IMR-90 (cell line): ENCODE results near the gene PRR19. TPM values are rescaled to one million over a fixed set of nuclear protein-coding genes. Genes with fewer than 3 reads are reported as not detected.

Source experiments
- ATAC-seq: fragments of 200-7000 bp; cut with Tn5 transposase; 2 replicates; pipeline ENCODE4 v1.9.1; 2020; ENCODE audit warnings: low read depth, mild to moderate bottlenecking, moderate library complexity
- BruUV-seq: library from RNA; stranded (reverse); fragments of 400-500 nt; replicated peaks from 2 replicates; lab custom pipeline; 2021; lab: Mats Ljungman, UMichigan
- CTCF ChIA-PET: fragments of 300-600 bp; formaldehyde crosslinking; extraction: SDS; loops from one replicate; lab custom pipeline; 2021; ENCODE audit warnings: antibody characterized with exemption; lab: Yijun Ruan, JAX
- POLR2A ChIA-PET: fragments of 300-600 bp; sonication (Branson Sonifier 250); formaldehyde crosslinking; loops from one replicate; lab custom pipeline; 2022; ENCODE audit warnings: antibody characterized with exemption; ENCODE audit not compliant: unreplicated experiment; lab: Charles Lee
- DNase-seq: peaks from one replicate; pipeline ENCODE4 v3.0.0; 2013
- H2AFZ ChIP-seq: replicated peaks from 2 replicates; pipeline ENCODE3; 2013; ENCODE audit warnings: low read length, mild to moderate bottlenecking; ENCODE audit not compliant: poor library complexity
- H2AK5ac ChIP-seq: 2 replicates; pipeline ENCODE4 v1.6.1; 2013; ENCODE audit warnings: low read depth, low read length, inconsistent platforms
- H2AK9ac ChIP-seq: replicated peaks from 2 replicates; pipeline ENCODE3; 2013; ENCODE audit warnings: mild to moderate bottlenecking, low read depth, low read length, moderate library complexity; ENCODE audit not compliant: poor library complexity
- H2BK120ac ChIP-seq: 2 replicates; pipeline ENCODE4 v1.6.1; 2013; ENCODE audit warnings: low read depth, low read length, inconsistent platforms
- H2BK15ac ChIP-seq: 3 replicates; pipeline ENCODE4 v1.6.1; 2013; ENCODE audit warnings: low read depth, low read length, inconsistent platforms
- H2BK20ac ChIP-seq: 2 replicates; pipeline ENCODE4 v1.6.1; 2013; ENCODE audit warnings: low read depth, mild to moderate bottlenecking, inconsistent platforms, low read length, moderate library complexity
- H2BK5ac ChIP-seq: 2 replicates; pipeline ENCODE4 v1.6.1; 2013; ENCODE audit warnings: mild to moderate bottlenecking, low read depth, low read length, inconsistent platforms; ENCODE audit not compliant: poor library complexity, severe bottlenecking
- H3K14ac ChIP-seq: replicated peaks from 2 replicates; pipeline ENCODE4 v1.6.1; 2013; ENCODE audit warnings: low read depth, low read length, inconsistent platforms
- H3K18ac ChIP-seq: 2 replicates; pipeline ENCODE4 v1.6.1; 2013; ENCODE audit warnings: low read depth, low read length, control low read depth
- H3K23ac ChIP-seq: 2 replicates; pipeline ENCODE4 v1.6.1; 2013; ENCODE audit warnings: low read depth, low read length, inconsistent platforms
- H3K27ac ChIP-seq: 2 replicates; pipeline ENCODE4 v1.5.1; 2013; ENCODE audit warnings: mild to moderate bottlenecking, control low read depth, low read length; ENCODE audit not compliant: insufficient read depth
- H3K27me3 ChIP-seq: 2 replicates; pipeline ENCODE4 v1.6.1; 2013; ENCODE audit warnings: low read length; ENCODE audit not compliant: control insufficient read depth, insufficient read depth
- H3K36me3 ChIP-seq: 2 replicates; pipeline ENCODE4 v1.6.1; 2013; ENCODE audit warnings: low read length, mixed read lengths; ENCODE audit not compliant: control insufficient read depth, insufficient read depth
- H3K4ac ChIP-seq: 2 replicates; pipeline ENCODE4 v1.6.1; 2013; ENCODE audit warnings: low read depth, low read length, inconsistent platforms
- H3K4me1 ChIP-seq: 2 replicates; pipeline ENCODE4 v1.6.1; 2013; ENCODE audit warnings: low read length, mixed read lengths; ENCODE audit not compliant: control insufficient read depth, insufficient read depth
- H3K4me2 ChIP-seq: 2 replicates; pipeline ENCODE4 v1.6.1; 2013; ENCODE audit warnings: low read depth, mild to moderate bottlenecking, control low read depth, low read length, moderate library complexity
- H3K4me3 ChIP-seq: 2 replicates; pipeline ENCODE4 v1.5.1; 2013; ENCODE audit warnings: low read depth, mild to moderate bottlenecking, control low read depth, low read length, moderate library complexity; ENCODE audit not compliant: insufficient read depth
- H3K56ac ChIP-seq: 2 replicates; pipeline ENCODE4 v1.6.1; 2013; ENCODE audit warnings: low read length, inconsistent platforms; ENCODE audit not compliant: insufficient read depth; ENCODE audit errors: extremely low read depth
- H3K79me1 ChIP-seq, 2 experiments: 2 replicates each; pipeline ENCODE4 v1.6.1; 2013; ENCODE audit warnings: low read length in 2 of 2, inconsistent platforms in 1 of 2, low read depth in 1 of 2
- H3K9ac ChIP-seq: 2 replicates; pipeline ENCODE4 v1.6.1; 2013; ENCODE audit warnings: low read depth, low read length, control low read depth
- H3K9me1 ChIP-seq: 2 replicates; pipeline ENCODE4 v1.6.1; 2013; ENCODE audit warnings: low read length, inconsistent platforms; ENCODE audit not compliant: insufficient read depth
- H3K9me3 ChIP-seq: 2 replicates; pipeline ENCODE4 v1.6.1; 2013; ENCODE audit warnings: low read length; ENCODE audit not compliant: control insufficient read depth, insufficient read depth
- H4K20me1 ChIP-seq: 2 replicates; pipeline ENCODE4 v1.6.1; 2013; ENCODE audit warnings: low read length, inconsistent platforms; ENCODE audit not compliant: insufficient read depth
- H4K5ac ChIP-seq: 2 replicates; pipeline ENCODE4 v1.6.1; 2013; ENCODE audit warnings: mild to moderate bottlenecking, low read depth, low read length, control low read depth
- H4K8ac ChIP-seq, 2 experiments: 2 replicates each; pipeline ENCODE4 v1.6.1; 2013; ENCODE audit warnings: low read depth in 2 of 2, low read length in 2 of 2, control low read depth in 1 of 2, inconsistent platforms in 1 of 2
- H4K91ac ChIP-seq: 2 replicates; pipeline ENCODE4 v1.6.1; 2013; ENCODE audit warnings: low read depth, low read length, inconsistent platforms; ENCODE audit not compliant: insufficient read depth
- BHLHE40 ChIP-seq: fragments of 150-350 bp; IDR thresholded peaks from 2 replicates; pipeline ENCODE4 v1.6.1; 2016; ENCODE audit warnings: mild to moderate bottlenecking, low read depth, low read length
- CEBPB ChIP-seq: IDR thresholded peaks from 2 replicates; pipeline ENCODE4 v1.6.1; 2012; ENCODE audit warnings: low read depth, low read length, improper control_type of control experiment
- CHD1 ChIP-seq: IDR thresholded peaks from 2 replicates; pipeline ENCODE4 v1.6.1; 2012; ENCODE audit warnings: low read depth, low read length, improper control_type of control experiment
- CTCF ChIP-seq: conservative IDR thresholded peaks from 2 replicates; pipeline ENCODE4 v1.5.1; 2012; ENCODE audit warnings: mild to moderate bottlenecking, low read depth, low read length, improper control_type of control experiment
- ELK1 ChIP-seq: fragments of 150-350 bp; IDR thresholded peaks from 2 replicates; pipeline ENCODE4 v1.6.1; 2016; ENCODE audit warnings: low read depth, mild to moderate bottlenecking, low read length, moderate library complexity, borderline replicate concordance
- FOS ChIP-seq: fragments of 150-350 bp; IDR thresholded peaks from 2 replicates; pipeline ENCODE4 v1.6.1; 2016; ENCODE audit warnings: low read depth, low read length
- MAFK ChIP-seq: IDR thresholded peaks from 2 replicates; pipeline ENCODE4 v1.6.1; 2012; ENCODE audit warnings: low read depth, low read length, improper control_type of control experiment
- MXI1 ChIP-seq: IDR thresholded peaks from 2 replicates; pipeline ENCODE4 v1.6.1; 2012; ENCODE audit warnings: low read depth, mild to moderate bottlenecking, low read length, moderate library complexity, borderline replicate concordance
- RAD21 ChIP-seq: IDR thresholded peaks from 2 replicates; pipeline ENCODE4 v1.6.1; 2012; ENCODE audit warnings: low read length, improper control_type of control experiment
- RCOR1 ChIP-seq: IDR thresholded peaks from 2 replicates; pipeline ENCODE4 v1.6.1; 2012; ENCODE audit warnings: mild to moderate bottlenecking, low read length, improper control_type of control experiment; ENCODE audit not compliant: insufficient replicate concordance
- RFX5 ChIP-seq: IDR thresholded peaks from 2 replicates; pipeline ENCODE4 v1.8.0; 2012; ENCODE audit warnings: low read depth, mild to moderate bottlenecking, low read length, moderate library complexity
- WGBS, 2 experiments: methylation state at CpG; one replicate each; pipeline versions ENCODE4 v1.1.5 to v1.1.7; 2013; ENCODE audit warnings: missing lambda C conversion rate in 2 of 2; ENCODE audit not compliant: insufficient read length in 1 of 2; ENCODE audit errors: extremely low coverage in 2 of 2; 5-methylcytosine and 5-hydroxymethylcytosine counted together
- dilution Hi-C: fragments of 300-500 bp; cut with HindIII; formaldehyde crosslinking; loops from one replicate; pipeline ENCODE4 v1.14.3; 2018; ENCODE audit warnings: low sequenced_read_pairs; ENCODE audit not compliant: unreplicated experiment
- in situ Hi-C: fragments of 300-500 bp; cut with MboI; formaldehyde crosslinking; loops from 3 replicates; pipeline ENCODE4 v1.14.3; 2019; ENCODE audit warnings: low sequenced_read_pairs, inconsistent platforms, mixed read lengths
- intact Hi-C: fragments of 100-400 bp; cut with micrococcal nuclease; formaldehyde crosslinking; loops from 2 replicates; pipeline ENCODE4 v1.10.0; 2022
- polyA plus RNA-seq, 3 experiments: library from polyadenylated mRNA; depleted of rRNA; stranded (reverse); fragments of >200 nt; gene quantifications; 2 replicates each; pipeline ENCODE4 v1.2.3, GENCODE V29; 2012; ENCODE audit warnings: low replicate concordance in 1 of 3
- total RNA-seq: library from RNA; depleted of rRNA; stranded (reverse); fragments of >200 nt; gene quantifications from 2 replicates; pipeline ENCODE4 v1.2.3, GENCODE V29; 2012

Gene PRR19
- total and polyA plus RNA-seq, 2 of the 4 experiments (the other 2 are of a cell fraction), result 0.36 to 1.6 TPM

- Histone ChIP-seq H3K23ac (no peak overlapping the region), H4K91ac (no peak overlapping the region), H2BK20ac (no peak overlapping the region), H4K5ac (no peak overlapping the region), H3K4me1 (peaks cover 4% of the 10 kb centered on the region), H3K4ac (no peak overlapping the region), H3K9ac (no peak overlapping the region; the same call in 1 of the 2 replicates), H2AK5ac (no peak overlapping the region), H2BK15ac (no peak overlapping the region), H3K9me1 (peaks cover 5% of the 10 kb centered on the region; the same call in 1 of the 2 replicates), H2AK9ac (no peak overlapping the region), H3K4me2 (no peak overlapping the region), H4K20me1 (peaks cover 23% of the 10 kb centered on the region), H3K14ac (no peak overlapping the region), H3K56ac (no peak overlapping the region), H3K27ac (no peak overlapping the region), H2BK120ac (no peak overlapping the region), H3K4me3 (no peak overlapping the region), H3K27me3 (no peaks in the 10 kb centered on the region), H3K36me3 (peaks cover 6% of the 10 kb centered on the region; the same call in 1 of the 2 replicates), H2AFZ (no peak overlapping the region), H3K79me1 (peaks cover 16 to 63% of the 10 kb centered on the region in 2 experiments), H2BK5ac (no peak overlapping the region), H4K8ac (no peak overlapping the region), H3K9me3 (no peaks in the 10 kb centered on the region), H3K18ac (no peak overlapping the region)
- ChIA-PET CTCF (interaction anchor here (0.6 kb wide), 1 partner anchor 222 kb away, joined by 3 read pairs; no protein-coding TSS in a partner anchor), POLR2A (no interaction called here)
- in situ Hi-C loops, result no loop called here
- DNase-seq (no peak), ATAC-seq (no peak)
- dilution Hi-C loops, result no loop called here
- 60% methylated on average over 1 of the region's 2 CpGs; no CpG with 5 or more reads in 1 of the 2 experiments for WGBS, 2 experiments
- intact Hi-C loops, result no loop called here
- TF ChIP-seq MXI1 (no peak), RAD21 (no peak), MAFK (no peak), BHLHE40 (no peak), CEBPB (no peak), CTCF (no peak), RCOR1 (no peak), CHD1 (no peak), FOS (no peak), ELK1 (no peak), RFX5 (no peak)
- BruUV-seq, result no TSS peak
Observed at GRCh38 chr19:42330241-42330711, 28.3 kb downstream of the PRR19 start.
